Erythroblast (primary cell): ENCODE results near the gene HMX1.

Experiments
- DNase-seq, 2 experiments: peaks; one replicate each; lab custom pipeline; 2025; lab: John Stamatoyannopoulos, UW
- GATA1 ChIP-seq: IDR thresholded peaks from 2 replicates; pipeline ENCODE4 v1.6.1; 2011; ENCODE audit warnings: low read depth, mild to moderate bottlenecking, control low read depth, low read length, moderate library complexity
- POLR2A ChIP-seq: IDR thresholded peaks from 2 replicates; pipeline ENCODE4 v1.6.1; 2011; ENCODE audit warnings: mild to moderate bottlenecking, low read length

The HMX1 gene

GRCh38 chr4:8891646-8892555 lies 20.3 kb upstream of the HMX1 start:
- no peak for TF ChIP-seq POLR2A
- TF ChIP-seq GATA1, result no peak
- peak in 1 of 2 experiments; percentile 7 for DNase-seq

- no peak for TF ChIP-seq GATA1
- TF ChIP-seq POLR2A, result no peak
- no peak for DNase-seq
Observed at GRCh38 chr4:8891255-8891645, 19.6 kb upstream of the HMX1 start.

- DNase-seq, result no peak
- no peak for TF ChIP-seq GATA1
- no peak for TF ChIP-seq POLR2A
Observed at GRCh38 chr4:8888856-8889255, 17.2 kb upstream of the HMX1 start.

- no peak for TF ChIP-seq POLR2A
- TF ChIP-seq GATA1, result no peak
- DNase-seq, result peak; percentile 8 to 23
Observed at GRCh38 chr4:8886612-8887406, 15.2 kb upstream of the HMX1 start.

GRCh38 chr4:8882239-8882638 lies 10.6 kb upstream of the HMX1 start:
- no peak for TF ChIP-seq GATA1
- no peak for TF ChIP-seq POLR2A
- DNase-seq, result no peak

- TF ChIP-seq GATA1 (no peak), POLR2A (no peak)
- no peak for DNase-seq
Observed at GRCh38 chr4:8880851-8881250, 9.2 kb upstream of the HMX1 start.

GRCh38 chr4:8879574-8879973 lies 7.9 kb upstream of the HMX1 start:
- no peak for DNase-seq
- no peak for TF ChIP-seq POLR2A

- DNase-seq, result no peak
- TF ChIP-seq POLR2A, result no peak
- no peak for TF ChIP-seq GATA1
Observed at GRCh38 chr4:8878421-8878820, 6.8 kb upstream of the HMX1 start.

- TF ChIP-seq POLR2A (no peak), GATA1 (no peak)
- no peak for DNase-seq
Observed at GRCh38 chr4:8877780-8878040, 6.1 kb upstream of the HMX1 start.

- TF ChIP-seq POLR2A, result no peak
- TF ChIP-seq GATA1, result no peak
- no peak for DNase-seq
Observed at GRCh38 chr4:8876982-8877779, 5.5 kb upstream of the HMX1 start.

- TF ChIP-seq GATA1 (no peak), POLR2A (no peak)
- no peak for DNase-seq
Observed at GRCh38 chr4:8874896-8875680, 3.4 kb upstream of the HMX1 start.

- DNase-seq, result peak in 1 of 2 experiments; percentile 9
- no peak for TF ChIP-seq POLR2A
- TF ChIP-seq GATA1, result no peak
Observed at GRCh38 chr4:8874003-8874895, 2.6 kb upstream of the HMX1 start.
